ENCODE measurements around the gene ANXA4. TPM values are rescaled to one million over a fixed set of nuclear protein-coding genes. Genes with fewer than 3 reads are reported as not detected.

ANXA4 gene
- total RNA-seq (10 to 100 TPM; 17.6 to 48.9 TPM), polyA plus RNA-seq (100 to 1,000 TPM in 1 of 2 donors, 10 to 100 TPM in 1; 69.9 to 135 TPM)

DNA sequence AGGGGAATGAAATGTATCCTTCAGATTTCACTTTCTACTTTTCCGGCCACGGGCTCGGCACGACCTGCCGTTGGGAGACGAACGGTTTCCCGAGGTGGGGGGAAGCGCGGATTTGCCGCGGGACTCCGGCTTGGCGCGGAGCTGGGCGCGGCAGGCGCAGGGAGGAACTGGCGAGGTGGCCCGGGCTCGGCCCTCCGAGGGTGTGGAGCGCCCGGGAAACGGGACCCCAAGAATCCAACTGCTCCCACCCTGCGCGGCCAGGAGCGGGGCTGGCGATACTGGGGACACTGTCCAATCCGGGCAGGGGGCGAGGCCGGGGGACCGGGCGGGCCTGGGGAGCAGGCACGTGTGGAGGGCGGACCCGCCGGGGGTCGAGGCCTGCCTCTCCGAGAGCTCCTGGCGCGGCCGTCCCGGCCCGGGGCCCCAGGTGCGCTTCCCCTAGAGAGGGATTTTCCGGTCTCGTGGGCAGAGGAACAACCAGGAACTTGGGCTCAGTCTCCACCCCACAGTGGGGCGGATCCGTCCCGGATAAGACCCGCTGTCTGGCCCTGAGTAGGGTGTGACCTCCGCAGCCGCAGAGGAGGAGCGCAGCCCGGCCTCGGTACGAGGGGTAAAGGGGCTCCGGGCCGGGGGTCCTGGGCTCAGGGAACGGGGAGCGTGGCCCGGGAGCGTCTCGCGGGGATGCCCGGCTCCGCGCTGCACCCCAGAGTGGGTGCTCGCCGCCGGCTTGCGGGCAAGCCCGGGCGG, at the start of gene ANXA4:
TSS of gene ANXA4 (plus strand) at position 560 of the 747 bp plus-strand sequence. CDS start 39,432 bp downstream, outside the sequence.
- peak within 1 kb of the TSS; percentile 89 to 95 for H3K9ac ChIP-seq (ENCODE audit: low read depth in 1 of 2, low read length in 2 of 2)
- under 1% methylated on average over 75 of the region's 75 CpGs for WGBS
- peaks cover 10 to 29% (median 14%) of the 10 kb centered on the region in 4 donors for H3K4me1 ChIP-seq (ENCODE audit: control insufficient read depth in 4 of 4, insufficient read depth in 4 of 4, low read length in 3 of 4)
- H3K4me3 ChIP-seq (ENCODE audit: low read depth in 1 of 3, low read length in 3 of 3): peak within 1 kb of the TSS; percentile 64 to 96 (median 92)
- TF ChIP-seq, protein P1, sequence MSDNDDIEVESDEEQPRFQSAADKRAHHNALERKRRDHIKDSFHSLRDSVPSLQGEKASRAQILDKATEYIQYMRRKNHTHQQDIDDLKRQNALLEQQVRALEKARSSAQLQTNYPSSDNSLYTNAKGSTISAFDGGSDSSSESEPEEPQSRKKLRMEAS (IDR thresholded peaks at IDR 0.05): peak; percentile 78
- TF ChIP-seq RXRA (IDR thresholded peaks at IDR 0.05) (peak in 1 of 2 donors; percentile 21), TAF1 (conservative IDR thresholded peaks at IDR 0.05) (peak; percentile 25), HNF4A (conservative IDR thresholded peaks at IDR 0.05) (no peak), GABPA (IDR thresholded peaks at IDR 0.05 in 1 of 2, conservative IDR thresholded peaks at IDR 0.05 in 1 of 2) (peak in 1 of 2 donors; percentile 68), EGR1 (IDR thresholded peaks at IDR 0.05; ENCODE audit: low read depth in 2 of 2) (peak; percentile 49 to 58), FOXA2 (IDR thresholded peaks at IDR 0.05) (no peak), RAD21 (IDR thresholded peaks at IDR 0.05) (peak in 1 of 2 donors; percentile 0), SP1 (IDR thresholded peaks at IDR 0.05) (no peak), NR2F2 (IDR thresholded peaks at IDR 0.05) (no peak), JUND (IDR thresholded peaks at IDR 0.05) (no peak), HNF4G (IDR thresholded peaks at IDR 0.05) (no peak), FOXA1 (IDR thresholded peaks at IDR 0.05) (no peak), YY1 (IDR thresholded peaks at IDR 0.05) (peak; percentile 4)
- TF ChIP-seq, protein P2, sequence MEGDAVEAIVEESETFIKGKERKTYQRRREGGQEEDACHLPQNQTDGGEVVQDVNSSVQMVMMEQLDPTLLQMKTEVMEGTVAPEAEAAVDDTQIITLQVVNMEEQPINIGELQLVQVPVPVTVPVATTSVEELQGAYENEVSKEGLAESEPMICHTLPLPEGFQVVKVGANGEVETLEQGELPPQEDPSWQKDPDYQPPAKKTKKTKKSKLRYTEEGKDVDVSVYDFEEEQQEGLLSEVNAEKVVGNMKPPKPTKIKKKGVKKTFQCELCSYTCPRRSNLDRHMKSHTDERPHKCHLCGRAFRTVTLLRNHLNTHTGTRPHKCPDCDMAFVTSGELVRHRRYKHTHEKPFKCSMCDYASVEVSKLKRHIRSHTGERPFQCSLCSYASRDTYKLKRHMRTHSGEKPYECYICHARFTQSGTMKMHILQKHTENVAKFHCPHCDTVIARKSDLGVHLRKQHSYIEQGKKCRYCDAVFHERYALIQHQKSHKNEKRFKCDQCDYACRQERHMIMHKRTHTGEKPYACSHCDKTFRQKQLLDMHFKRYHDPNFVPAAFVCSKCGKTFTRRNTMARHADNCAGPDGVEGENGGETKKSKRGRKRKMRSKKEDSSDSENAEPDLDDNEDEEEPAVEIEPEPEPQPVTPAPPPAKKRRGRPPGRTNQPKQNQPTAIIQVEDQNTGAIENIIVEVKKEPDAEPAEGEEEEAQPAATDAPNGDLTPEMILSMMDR (IDR thresholded peaks at IDR 0.05; ENCODE audit: low read depth, low read length, missing input control): no peak
- TF ChIP-seq, protein P3, sequence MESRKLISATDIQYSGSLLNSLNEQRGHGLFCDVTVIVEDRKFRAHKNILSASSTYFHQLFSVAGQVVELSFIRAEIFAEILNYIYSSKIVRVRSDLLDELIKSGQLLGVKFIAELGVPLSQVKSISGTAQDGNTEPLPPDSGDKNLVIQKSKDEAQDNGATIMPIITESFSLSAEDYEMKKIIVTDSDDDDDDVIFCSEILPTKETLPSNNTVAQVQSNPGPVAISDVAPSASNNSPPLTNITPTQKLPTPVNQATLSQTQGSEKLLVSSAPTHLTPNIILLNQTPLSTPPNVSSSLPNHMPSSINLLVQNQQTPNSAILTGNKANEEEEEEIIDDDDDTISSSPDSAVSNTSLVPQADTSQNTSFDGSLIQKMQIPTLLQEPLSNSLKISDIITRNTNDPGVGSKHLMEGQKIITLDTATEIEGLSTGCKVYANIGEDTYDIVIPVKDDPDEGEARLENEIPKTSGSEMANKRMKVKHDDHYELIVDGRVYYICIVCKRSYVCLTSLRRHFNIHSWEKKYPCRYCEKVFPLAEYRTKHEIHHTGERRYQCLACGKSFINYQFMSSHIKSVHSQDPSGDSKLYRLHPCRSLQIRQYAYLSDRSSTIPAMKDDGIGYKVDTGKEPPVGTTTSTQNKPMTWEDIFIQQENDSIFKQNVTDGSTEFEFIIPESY (IDR thresholded peaks at IDR 0.05): no peak
- TF ChIP-seq, protein P4, sequence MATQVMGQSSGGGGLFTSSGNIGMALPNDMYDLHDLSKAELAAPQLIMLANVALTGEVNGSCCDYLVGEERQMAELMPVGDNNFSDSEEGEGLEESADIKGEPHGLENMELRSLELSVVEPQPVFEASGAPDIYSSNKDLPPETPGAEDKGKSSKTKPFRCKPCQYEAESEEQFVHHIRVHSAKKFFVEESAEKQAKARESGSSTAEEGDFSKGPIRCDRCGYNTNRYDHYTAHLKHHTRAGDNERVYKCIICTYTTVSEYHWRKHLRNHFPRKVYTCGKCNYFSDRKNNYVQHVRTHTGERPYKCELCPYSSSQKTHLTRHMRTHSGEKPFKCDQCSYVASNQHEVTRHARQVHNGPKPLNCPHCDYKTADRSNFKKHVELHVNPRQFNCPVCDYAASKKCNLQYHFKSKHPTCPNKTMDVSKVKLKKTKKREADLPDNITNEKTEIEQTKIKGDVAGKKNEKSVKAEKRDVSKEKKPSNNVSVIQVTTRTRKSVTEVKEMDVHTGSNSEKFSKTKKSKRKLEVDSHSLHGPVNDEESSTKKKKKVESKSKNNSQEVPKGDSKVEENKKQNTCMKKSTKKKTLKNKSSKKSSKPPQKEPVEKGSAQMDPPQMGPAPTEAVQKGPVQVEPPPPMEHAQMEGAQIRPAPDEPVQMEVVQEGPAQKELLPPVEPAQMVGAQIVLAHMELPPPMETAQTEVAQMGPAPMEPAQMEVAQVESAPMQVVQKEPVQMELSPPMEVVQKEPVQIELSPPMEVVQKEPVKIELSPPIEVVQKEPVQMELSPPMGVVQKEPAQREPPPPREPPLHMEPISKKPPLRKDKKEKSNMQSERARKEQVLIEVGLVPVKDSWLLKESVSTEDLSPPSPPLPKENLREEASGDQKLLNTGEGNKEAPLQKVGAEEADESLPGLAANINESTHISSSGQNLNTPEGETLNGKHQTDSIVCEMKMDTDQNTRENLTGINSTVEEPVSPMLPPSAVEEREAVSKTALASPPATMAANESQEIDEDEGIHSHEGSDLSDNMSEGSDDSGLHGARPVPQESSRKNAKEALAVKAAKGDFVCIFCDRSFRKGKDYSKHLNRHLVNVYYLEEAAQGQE (IDR thresholded peaks at IDR 0.05): peak; percentile 23
- TF ChIP-seq, protein P5, sequence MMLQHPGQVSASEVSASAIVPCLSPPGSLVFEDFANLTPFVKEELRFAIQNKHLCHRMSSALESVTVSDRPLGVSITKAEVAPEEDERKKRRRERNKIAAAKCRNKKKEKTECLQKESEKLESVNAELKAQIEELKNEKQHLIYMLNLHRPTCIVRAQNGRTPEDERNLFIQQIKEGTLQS (IDR thresholded peaks at IDR 0.05): no peak
- peak; percentile 74 for DNase-seq (ENCODE audit: low spot score)
- peak within 1 kb of the TSS; percentile 98 to 99 for H3K27ac ChIP-seq (ENCODE audit: low read depth in 1 of 2, low read length in 2 of 2)
- H3K36me3 ChIP-seq (ENCODE audit: control insufficient read depth in 4 of 4, insufficient read depth in 3 of 4, low read depth in 1 of 4, low read length in 3 of 4): no peaks in the 10 kb centered on the region
- H3K27me3 ChIP-seq (ENCODE audit: control insufficient read depth in 4 of 4, insufficient read depth in 4 of 4, low read length in 3 of 4): no peaks in the 10 kb centered on the region
- H3K9me3 ChIP-seq (ENCODE audit: control insufficient read depth in 4 of 4, low read length in 3 of 4): no peaks in the 10 kb centered on the region

Measured in liver (tissue), 9 donors.